ENCODE data around the gene CNBP. TPM values are rescaled to one million over a fixed set of nuclear protein-coding genes. Genes with fewer than 3 reads are reported as not detected.

Gene CNBP
- polyA plus RNA-seq, 1 donor from 2014 or later: 329 TPM

DNA sequence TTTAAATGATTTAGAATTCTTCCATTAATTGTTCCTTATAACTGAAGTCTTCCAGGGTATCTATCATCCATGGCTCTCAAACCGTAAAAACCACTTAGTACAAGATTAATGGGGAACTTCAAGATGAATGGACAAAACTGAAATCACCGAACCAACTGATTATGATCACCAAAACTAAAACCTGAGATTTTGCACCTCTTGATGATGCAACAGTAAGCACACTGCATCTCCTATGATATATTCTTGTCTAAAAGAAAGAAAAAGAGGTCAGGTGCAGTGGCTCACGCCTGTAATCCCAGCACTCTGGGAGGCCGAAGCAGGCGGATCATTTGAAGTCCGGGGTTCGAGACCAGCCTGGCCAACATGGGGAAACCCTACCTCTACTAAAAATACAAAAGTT lies 19.2 kb downstream of the CNBP start:
- H3K27ac ChIP-seq (ENCODE audit: low read length): no peak overlapping the region
- TF ChIP-seq RAD21 (conservative IDR thresholded peaks at IDR 0.05) (no peak), MXI1 (conservative IDR thresholded peaks at IDR 0.05; ENCODE audit: poor library complexity, severe bottlenecking) (no peak), SMC3 (conservative IDR thresholded peaks at IDR 0.05; ENCODE audit: poor library complexity) (no peak), TAF1 (IDR thresholded peaks at IDR 0.05; ENCODE audit: low read depth) (no peak), EZH2 (IDR thresholded peaks at IDR 0.05; ENCODE audit: borderline replicate concordance, insufficient read depth, low read length, poor library complexity, severe bottlenecking) (no peak), EP300 (conservative IDR thresholded peaks at IDR 0.05; ENCODE audit: poor library complexity, severe bottlenecking) (no peak), POLR2AphosphoS5 (IDR thresholded peaks at IDR 0.05) (no peak)
- TF ChIP-seq, protein P1, sequence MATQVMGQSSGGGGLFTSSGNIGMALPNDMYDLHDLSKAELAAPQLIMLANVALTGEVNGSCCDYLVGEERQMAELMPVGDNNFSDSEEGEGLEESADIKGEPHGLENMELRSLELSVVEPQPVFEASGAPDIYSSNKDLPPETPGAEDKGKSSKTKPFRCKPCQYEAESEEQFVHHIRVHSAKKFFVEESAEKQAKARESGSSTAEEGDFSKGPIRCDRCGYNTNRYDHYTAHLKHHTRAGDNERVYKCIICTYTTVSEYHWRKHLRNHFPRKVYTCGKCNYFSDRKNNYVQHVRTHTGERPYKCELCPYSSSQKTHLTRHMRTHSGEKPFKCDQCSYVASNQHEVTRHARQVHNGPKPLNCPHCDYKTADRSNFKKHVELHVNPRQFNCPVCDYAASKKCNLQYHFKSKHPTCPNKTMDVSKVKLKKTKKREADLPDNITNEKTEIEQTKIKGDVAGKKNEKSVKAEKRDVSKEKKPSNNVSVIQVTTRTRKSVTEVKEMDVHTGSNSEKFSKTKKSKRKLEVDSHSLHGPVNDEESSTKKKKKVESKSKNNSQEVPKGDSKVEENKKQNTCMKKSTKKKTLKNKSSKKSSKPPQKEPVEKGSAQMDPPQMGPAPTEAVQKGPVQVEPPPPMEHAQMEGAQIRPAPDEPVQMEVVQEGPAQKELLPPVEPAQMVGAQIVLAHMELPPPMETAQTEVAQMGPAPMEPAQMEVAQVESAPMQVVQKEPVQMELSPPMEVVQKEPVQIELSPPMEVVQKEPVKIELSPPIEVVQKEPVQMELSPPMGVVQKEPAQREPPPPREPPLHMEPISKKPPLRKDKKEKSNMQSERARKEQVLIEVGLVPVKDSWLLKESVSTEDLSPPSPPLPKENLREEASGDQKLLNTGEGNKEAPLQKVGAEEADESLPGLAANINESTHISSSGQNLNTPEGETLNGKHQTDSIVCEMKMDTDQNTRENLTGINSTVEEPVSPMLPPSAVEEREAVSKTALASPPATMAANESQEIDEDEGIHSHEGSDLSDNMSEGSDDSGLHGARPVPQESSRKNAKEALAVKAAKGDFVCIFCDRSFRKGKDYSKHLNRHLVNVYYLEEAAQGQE (IDR thresholded peaks at IDR 0.05; ENCODE audit: borderline replicate concordance): no peak
- TF ChIP-seq, protein P2, sequence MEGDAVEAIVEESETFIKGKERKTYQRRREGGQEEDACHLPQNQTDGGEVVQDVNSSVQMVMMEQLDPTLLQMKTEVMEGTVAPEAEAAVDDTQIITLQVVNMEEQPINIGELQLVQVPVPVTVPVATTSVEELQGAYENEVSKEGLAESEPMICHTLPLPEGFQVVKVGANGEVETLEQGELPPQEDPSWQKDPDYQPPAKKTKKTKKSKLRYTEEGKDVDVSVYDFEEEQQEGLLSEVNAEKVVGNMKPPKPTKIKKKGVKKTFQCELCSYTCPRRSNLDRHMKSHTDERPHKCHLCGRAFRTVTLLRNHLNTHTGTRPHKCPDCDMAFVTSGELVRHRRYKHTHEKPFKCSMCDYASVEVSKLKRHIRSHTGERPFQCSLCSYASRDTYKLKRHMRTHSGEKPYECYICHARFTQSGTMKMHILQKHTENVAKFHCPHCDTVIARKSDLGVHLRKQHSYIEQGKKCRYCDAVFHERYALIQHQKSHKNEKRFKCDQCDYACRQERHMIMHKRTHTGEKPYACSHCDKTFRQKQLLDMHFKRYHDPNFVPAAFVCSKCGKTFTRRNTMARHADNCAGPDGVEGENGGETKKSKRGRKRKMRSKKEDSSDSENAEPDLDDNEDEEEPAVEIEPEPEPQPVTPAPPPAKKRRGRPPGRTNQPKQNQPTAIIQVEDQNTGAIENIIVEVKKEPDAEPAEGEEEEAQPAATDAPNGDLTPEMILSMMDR (IDR thresholded peaks at IDR 0.05; ENCODE audit: poor library complexity, severe bottlenecking): no peak

DNA sequence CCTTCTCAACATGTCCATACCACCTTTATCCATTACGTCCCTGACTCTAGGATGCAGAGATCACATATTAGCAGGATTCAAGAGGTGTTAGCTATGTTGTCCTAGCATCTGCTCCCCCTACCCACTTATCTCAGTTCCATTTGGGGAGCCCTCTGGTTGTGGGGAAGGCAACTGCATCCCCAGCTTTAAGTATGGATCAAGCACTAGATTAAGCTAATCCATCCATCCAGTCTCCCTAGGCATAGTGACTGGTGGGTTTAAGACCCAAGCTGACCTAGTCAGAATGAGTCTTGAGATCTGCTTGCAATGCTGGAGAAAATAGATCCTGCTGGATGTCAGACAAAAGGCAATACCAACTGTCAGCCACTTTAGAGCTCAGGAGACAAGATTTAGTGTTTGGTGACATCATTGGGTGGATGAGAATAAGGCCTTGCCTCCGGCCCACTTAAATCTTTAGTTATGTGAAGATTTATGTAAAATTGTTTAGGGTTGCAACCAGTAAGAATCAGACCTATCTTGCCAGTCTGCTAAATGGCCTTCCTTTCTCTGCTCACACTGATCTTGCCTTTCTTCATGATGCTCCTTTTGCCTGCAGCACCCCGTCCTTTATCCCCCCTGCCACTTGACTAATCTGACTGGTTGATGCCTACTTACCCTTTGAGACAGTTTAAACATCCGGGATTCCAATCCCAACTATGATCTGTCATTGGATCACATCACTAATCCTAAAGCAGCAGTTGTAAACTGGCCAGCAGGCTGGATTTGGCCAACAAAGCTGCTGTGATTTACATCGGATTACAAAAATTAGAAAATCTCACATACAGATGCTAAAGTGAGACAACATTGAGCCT lies 20.7 kb downstream of the CNBP start:
- no peak overlapping the region for H3K4me3 ChIP-seq (ENCODE audit: low read length)
- peaks cover 8% of the 10 kb centered on the region for H3F3A ChIP-seq (ENCODE audit: insufficient read depth, low read length, poor library complexity, severe bottlenecking)
- H2AFZ ChIP-seq (ENCODE audit: low read depth, low read length): no peak overlapping the region
- no peak for TF ChIP-seq POLR2AphosphoS5 (IDR thresholded peaks at IDR 0.05)
- TF ChIP-seq, protein P2 (IDR thresholded peaks at IDR 0.05; ENCODE audit: poor library complexity, severe bottlenecking): peak; percentile 22
- H3K79me2 ChIP-seq (replicated peaks; ENCODE audit: insufficient read depth, low read length): peaks cover 20% of the 10 kb centered on the region
- H4K20me1 ChIP-seq (ENCODE audit: insufficient read depth): no peaks in the 10 kb centered on the region
- H3K36me3 ChIP-seq (ENCODE audit: insufficient read depth, low read length): no peaks in the 10 kb centered on the region
- no peak overlapping the region for H3K4me2 ChIP-seq (ENCODE audit: low read length)
- no peaks in the 10 kb centered on the region for H3K27me3 ChIP-seq (ENCODE audit: insufficient read depth, low read depth, low read length)
- no peak overlapping the region for H3K9ac ChIP-seq (ENCODE audit: low read length)
- H3K9me3 ChIP-seq (ENCODE audit: low read length): no peaks in the 10 kb centered on the region
- H3K27ac ChIP-seq (ENCODE audit: low read length): no peak overlapping the region
- no peaks in the 10 kb centered on the region for H3K9me2 ChIP-seq (ENCODE audit: insufficient read depth, low read length)

More for the DNA sequence above, 19.2 kb downstream of the CNBP start:
- H3K36me3 ChIP-seq (ENCODE audit: insufficient read depth, low read length): no peaks in the 10 kb centered on the region
- H3K27me3 ChIP-seq (ENCODE audit: insufficient read depth, low read depth, low read length): no peaks in the 10 kb centered on the region
- H3K4me2 ChIP-seq (ENCODE audit: low read length): no peak overlapping the region
- H4K20me1 ChIP-seq (ENCODE audit: insufficient read depth): no peaks in the 10 kb centered on the region
- H2AFZ ChIP-seq (ENCODE audit: low read depth, low read length): no peak overlapping the region
- H3F3A ChIP-seq (ENCODE audit: insufficient read depth, low read length, poor library complexity, severe bottlenecking): peaks cover 8% of the 10 kb centered on the region
- H3K4me3 ChIP-seq (ENCODE audit: low read length): no peak overlapping the region
- no peaks in the 10 kb centered on the region for H3K9me3 ChIP-seq (ENCODE audit: low read length)
- H3K9ac ChIP-seq (ENCODE audit: low read length): no peak overlapping the region
- H3K79me2 ChIP-seq (replicated peaks; ENCODE audit: insufficient read depth, low read length): peaks cover 11% of the 10 kb centered on the region
- no peaks in the 10 kb centered on the region for H3K9me2 ChIP-seq (ENCODE audit: insufficient read depth, low read length)
